Stomach (tissue), 4 donors: ENCODE data around the gene GATAD1.

ENCODE experiments used
- CTCF ChIP-seq, 7 experiments: fragments of 450-650 bp in 4 of 7; fragments of 200-600 bp in 3 of 7; sonication (generic) in 3 of 7; IDR thresholded peaks; one replicate each; pipeline ENCODE4 v1.5.1; 2016 to 2019; ENCODE audit warnings: antibody characterized with exemption in 7 of 7, control low read depth in 2 of 7, mild to moderate bottlenecking in 1 of 7
- POLR2A ChIP-seq, 4 donors: fragments of 450-650 bp; IDR thresholded peaks; one replicate each; pipeline ENCODE4 v1.6.1; 2016; ENCODE audit warnings: antibody characterized with exemption in 4 of 4, control low read depth in 2 of 4, mild to moderate bottlenecking in 1 of 4, moderate library complexity in 1 of 4
- POLR2AphosphoS5 ChIP-seq, 3 donors: sonication (generic); formaldehyde crosslinking; IDR thresholded peaks; one replicate each; pipeline ENCODE4 v1.6.1; 2016; ENCODE audit warnings: antibody characterized with exemption in 3 of 3

- TF ChIP-seq POLR2A (IDR thresholded peaks at IDR 0.05): no peak
- no peak for TF ChIP-seq CTCF (IDR thresholded peaks at IDR 0.05)
- no peak for TF ChIP-seq POLR2AphosphoS5 (IDR thresholded peaks at IDR 0.05)
Measured at GRCh38 chr7:92402920-92403759, 44.1 kb upstream of the GATAD1 start.
